Stimulated activated CD8-positive, alpha-beta memory T cell treated with anti-CD3 and anti-CD28 coated beads, Interleukin-7, amount 100 ng/mL, for 24 hours (primary cell): ENCODE measurements around the gene HJV.

Source experiments
- DNase-seq: peaks from one replicate; pipeline ENCODE4 v3.0.0-alpha.2; 2020; ENCODE audit warnings: low read depth

Gene HJV

DNA sequence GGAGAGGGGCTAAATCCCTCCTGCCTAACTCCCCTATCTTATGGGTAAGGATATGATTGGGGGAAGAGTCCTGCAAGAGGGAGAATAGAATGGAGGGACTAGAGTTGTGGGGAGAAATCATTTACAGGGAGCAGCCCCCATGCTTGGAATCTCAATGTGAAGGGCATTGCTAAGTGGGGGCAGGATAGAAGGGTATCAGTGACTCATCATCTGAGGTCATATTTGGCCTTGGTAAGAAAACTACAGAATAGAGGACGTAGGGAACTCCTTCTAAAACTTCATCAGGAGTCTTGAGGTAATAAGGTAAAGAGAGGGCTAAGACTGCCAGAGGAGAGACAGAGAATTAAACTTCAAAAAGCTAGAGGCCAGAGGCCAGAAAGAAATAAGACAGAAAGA, 487 bp downstream of the HJV start:
- no peak for DNase-seq

DNA sequence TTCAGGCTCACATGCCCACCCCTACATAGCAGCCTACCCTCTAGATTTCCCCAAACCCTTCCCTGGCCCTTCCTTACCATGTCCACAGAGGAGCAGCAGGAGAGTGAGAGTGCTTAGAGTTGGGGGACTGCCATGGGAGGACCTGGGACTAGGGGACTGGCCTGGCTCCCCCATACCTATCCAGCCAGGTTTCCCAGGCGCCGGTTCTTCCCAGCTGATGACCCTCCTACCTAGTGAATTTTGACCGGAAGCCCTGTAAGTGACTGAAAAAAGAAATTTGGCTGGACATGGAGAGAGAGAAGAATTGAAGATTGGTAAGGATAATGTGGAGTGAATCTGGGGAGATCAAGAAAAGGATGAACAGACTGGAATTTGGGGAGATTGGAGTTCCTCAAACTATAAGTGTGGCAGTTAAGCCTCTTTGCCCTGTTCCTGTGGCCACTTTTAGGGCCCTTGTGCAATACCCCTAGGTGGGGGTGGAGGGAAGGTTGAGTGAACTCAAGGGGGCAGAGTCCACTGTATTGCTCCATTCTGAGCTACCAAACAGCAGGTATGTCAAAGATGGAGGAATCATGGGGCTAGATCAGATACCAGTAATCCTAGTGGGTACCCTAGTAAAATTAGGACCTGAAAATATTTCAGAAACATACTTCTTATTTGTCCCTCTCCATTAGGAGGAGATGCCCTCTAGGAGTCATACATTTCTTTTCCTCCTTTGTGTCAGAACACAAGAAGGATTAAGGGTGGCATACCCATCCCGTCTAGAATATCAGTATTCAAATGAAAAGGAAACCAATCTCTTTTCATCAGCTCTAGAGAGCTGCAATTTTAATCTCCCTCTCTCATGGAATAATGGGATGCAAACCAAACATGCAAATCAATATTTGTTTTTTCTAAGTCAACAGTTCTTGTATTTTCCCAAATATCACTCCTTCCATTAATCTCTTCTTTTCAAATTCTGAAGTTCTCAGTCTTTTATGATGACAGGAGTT, 1.2 kb downstream of the HJV start:
- DNase-seq = no peak

DNA sequence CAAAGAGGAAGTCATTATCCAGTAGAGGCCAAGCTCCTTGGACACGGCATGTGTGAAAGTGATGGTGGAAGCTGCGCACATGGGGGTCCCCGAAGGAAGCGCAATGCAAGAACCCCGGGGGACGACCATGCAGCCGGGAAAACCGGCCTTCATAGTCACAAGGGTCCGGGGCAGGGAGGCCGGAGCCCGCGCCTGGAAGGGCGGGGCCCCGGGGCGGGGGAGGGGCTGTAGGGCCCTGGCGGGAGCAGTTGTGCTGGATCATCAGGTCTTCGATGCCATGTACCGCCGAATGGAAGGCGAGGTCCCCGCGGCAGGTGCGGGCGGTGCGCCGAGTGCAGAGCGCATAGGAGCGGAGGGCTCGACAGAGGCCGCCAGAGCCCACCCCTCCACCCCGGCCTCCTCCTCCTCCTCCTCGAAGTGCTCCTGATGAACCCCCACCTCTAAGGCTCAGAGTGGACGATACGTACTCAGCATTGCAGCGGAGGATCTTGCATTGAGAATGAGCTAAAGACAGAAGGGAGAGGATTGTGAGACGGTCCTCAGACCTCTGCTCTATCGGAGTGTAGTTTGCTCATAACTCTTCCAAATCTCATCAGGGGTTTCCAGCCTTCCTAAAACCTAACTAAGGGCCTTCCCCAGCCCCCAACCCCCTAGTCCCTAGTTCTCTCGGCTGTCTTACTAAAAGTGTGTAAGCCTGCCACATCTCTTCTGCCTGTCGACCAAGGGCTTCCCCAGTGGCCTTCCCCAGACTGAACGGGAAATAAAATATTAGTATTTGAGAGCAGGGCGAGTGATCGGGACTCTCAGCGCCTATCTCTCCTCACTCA, 2.1 kb downstream of the HJV start:
- no peak for DNase-seq

DNA sequence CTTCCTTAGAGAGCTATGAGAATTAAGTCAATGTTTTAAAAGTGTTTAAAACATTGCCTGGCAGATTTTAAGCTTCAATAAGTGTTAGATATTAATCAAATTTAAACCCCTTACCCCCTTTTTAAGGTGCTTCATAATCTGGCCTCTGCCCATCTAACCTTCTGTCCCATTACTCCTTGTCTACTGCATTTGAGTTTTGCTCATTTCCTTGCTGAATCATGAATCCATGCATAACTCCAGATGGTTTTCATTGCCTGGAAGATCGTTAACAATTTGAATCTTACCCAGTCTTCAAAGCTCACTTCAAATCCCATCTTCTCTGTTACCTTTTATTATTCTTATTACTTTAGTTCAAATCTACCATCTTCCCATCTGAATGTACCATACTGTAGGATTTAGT, 4.6 kb downstream of the HJV start:
- no peak for DNase-seq

DNA sequence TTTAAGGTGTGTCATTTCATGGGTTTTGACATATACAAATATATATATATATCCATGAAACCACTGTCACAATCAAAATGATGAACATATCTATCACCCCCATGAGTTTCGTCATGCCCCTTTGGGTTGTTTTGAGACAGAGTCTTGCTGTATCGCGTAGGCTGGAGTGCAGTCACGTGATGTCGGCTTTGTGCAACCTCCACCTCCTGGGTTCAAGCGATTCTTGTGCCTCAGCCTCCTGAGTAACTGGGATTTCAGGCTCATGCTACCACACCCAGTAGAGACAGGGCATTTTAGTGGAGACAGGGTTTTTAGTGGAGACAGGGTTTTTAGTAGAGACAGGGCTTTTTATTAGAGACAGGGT, 8.0 kb downstream of the HJV start:
- no peak for DNase-seq

DNA sequence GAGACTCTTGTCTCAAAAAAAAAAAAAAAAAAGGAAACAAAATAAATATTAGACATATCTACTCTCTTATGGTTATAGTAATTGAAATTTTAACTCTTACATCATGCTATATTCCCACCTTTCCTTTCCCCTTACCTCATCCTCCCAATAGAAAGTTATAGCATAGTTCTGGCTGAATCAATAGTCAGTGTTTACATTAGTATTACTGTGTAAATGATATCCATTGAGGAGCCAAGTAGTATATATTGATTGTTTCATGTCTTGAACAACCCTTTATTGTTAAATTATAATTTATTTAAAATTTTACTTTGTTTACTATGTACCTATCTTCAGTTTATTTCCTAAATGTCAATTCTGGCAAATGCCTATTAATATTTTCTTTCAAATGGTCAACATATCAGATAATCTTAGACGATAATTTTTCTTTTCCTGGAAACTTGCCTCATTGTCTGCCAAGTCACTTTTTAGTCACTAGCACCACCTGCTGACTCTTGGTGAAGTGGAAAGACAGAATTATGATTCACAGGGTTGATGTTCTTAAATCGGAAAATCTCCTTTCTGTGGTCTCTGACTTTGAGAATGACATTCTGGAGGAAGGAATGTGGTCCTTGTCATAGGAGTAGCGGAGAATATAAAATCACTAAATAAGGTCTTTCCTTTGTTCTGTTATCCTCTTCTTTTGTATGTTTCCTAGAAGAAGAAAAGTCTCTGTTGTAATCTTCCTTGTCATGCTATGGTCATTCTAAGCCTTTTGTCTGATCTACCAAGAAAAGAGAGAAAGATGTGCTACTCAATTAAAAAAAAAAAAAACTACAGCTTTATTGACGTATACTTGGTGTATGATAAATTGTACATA, 8.6 kb downstream of the HJV start:
- no peak for DNase-seq

DNA sequence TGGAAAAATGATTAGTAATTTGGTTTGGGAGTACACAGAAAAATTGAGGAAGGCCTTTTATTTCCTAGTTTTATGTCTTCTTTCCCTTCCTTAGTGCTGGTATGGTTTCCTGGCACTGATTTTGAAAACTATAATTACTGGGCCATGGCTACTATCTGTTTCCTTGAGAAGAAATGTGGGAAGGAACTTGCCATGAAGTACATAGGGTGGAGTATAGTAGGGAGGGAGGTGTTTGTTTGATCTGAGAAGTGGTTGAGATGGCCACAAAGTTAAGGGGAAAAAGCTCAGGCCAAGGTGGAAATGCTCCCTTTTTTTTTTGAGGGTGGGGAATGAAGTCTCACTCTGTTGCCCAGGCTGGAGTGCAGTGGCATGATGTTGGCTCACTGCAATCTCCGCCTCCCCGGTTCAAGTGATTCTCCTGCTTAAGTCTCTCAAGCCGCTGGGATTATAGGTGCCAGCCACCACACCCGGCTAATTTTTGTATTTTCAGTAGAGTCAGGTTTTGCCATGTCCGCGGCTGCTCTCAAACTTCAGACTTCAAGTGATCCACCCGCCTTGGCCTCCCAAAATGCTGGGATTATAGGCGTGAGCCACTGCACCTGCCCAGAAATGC, 11.3 kb downstream of the HJV start:
- DNase-seq = no peak

DNA sequence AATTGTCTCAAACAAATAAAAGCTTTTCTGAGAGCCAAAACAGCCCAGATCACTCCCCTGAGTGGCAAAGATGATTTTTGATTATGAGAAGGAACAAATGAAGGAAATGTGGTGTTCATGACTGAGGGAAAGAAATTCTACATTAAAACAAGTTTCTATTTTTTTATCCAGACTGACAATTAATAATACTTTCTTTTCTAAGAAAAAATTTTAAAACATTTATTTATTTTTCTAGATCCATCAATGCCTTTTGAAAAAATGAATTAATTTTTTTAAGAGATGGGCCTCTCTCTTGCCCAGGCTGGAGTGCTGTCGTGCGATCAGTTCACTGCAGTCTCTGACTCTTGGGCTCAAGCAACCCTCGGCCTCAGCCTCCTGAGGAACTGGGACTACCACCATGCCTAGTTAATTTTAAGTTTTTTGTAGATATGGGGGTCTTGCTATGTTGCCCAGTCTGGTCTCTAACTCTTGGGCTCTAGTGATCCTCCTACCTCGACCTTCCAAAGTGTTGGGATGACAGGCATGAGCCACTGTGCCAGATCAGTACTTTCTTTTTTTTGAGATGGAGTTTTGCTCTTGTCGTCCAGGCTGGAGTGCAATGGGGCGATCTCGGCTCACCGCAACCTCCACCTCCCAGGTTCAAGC, 13.9 kb downstream of the HJV start:
- DNase-seq = no peak

DNA sequence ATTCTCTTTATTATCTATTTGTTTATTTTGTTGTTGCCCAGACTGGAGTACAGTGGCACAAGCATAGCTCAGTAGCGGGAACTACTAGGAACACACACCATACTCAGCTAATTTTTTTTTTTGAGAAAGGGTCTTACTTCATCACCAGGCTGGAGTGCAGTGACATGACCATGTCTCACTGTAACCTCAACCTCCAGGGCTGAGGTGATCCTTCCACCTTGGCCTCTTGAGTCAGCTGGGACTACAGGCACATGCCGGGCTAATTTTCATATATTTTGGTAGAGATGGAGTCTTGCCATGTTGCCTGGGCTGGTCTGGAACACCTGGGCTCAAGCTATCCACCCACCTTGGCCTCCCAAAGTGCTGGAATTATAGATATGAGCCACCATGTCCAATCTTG, 19.8 kb downstream of the HJV start:
- no peak for DNase-seq

DNA sequence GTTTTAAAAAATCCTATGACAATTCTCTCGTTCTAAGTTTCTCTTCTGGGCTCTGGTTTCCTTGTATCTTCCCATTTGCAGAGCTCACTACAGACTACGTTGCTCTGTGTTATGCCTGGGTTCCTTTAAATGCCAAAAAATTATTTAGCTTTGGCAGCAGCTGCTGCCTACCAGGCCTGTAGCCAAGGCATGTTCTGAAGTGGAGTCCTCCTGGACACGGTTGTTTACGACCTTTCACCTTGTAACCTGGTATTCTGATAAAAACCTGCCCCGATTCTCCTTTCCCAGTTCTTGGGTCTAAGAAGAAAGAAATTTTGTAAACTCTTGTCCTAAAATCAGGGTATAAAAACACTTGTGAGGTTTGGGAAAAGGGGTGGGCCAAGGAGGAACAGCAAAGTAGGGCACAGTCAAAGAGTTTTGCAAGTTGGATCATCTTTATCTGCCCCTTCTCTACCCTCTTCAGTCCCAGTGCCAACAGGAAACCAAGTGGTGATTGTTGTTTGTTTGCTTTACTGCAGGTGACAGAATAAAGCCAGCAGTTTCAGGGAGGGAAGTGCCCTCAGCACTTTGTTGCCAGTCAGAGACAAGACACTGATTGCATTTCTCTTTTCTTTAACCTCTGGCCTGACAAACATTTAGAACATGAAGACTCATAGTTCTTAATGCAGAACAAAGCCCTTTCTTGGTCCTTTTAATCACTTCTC, 22.1 kb downstream of the HJV start:
- DNase-seq = no peak

DNA sequence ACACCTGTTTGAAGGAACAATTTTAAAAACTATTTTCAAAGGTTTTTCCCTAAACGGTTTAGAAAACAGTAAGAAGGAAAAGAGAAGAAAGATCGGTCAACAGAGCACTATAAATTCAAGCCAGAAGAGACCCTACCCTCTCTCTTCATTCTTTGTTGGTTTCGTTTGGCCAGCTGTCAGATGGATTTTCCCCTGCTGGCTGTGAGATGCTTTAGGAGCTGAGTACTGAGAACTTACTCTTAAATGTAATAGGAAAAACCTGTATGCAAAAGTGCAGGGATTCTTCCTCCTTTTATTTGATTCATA, 23.9 kb downstream of the HJV start:
- DNase-seq = no peak

DNA sequence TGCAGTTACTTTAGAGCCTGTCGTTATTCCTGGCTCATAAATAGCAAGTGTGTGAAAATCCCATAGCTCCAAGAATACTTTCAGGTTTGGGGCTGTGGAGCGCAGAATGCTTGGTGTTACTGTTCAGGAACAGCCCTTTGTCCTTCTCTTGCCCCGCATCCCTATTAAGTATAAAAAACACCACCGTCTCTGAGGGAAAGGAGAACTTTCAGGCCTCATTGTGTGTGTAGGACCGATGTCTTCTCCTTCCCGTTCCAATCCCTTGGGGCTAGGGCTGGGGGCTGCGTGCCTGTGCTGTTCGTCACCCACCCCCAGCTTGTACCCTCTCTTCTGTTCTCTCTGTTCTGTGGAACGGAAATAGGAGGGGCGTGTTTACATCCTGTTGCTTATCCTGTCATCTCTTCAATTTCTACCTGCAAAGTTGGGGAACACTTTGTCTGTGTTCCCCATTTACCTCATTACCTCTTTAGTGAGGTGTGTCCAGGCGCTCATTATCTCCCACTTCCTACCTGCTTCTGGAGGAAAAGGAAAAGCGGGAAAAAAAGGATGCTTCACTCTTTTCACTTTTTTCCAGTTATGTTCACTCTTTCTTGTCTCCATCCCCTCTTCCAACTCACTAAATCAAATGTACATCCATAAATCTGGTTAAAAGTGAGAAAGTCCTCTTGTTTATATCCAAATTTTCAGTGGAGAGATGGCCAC, 24.4 kb downstream of the HJV start:
- DNase-seq = no peak

DNA sequence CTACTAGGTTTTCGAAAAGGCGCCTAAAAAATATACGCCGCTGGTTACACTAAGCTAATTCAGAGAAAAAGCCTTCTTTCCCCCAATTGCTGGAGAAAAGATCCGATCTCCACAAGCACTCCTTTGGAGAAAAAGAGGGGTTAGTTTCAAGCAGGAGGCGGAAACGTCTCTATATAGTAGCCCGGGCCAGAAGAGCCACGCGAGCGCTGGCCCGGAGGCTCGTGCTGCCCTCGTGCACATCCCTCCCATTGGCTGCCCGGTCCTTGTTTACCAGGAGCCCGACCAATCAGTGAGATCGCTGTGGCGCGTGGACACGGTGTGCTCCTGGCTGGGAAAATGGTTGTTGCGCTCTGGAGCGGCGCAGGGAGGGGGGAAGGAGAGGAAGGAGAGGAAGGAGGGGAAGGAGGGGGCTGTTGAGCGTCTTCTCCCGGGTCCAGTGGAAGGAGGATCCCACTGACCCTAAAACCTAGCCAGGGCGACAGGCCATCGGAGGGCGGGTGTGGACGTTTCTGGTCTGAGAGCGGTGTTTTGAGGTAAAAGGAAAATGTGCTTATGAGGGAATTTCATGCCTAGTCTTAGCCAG, 25.0 kb downstream of the HJV start, which contains the start of gene TXNIP:
Gene TXNIP, minus strand, starts transcription at position 147 of the 583 bp plus-strand sequence. CDS start 313 bp downstream, outside the sequence.
- DNase-seq = peak; percentile 96

DNA sequence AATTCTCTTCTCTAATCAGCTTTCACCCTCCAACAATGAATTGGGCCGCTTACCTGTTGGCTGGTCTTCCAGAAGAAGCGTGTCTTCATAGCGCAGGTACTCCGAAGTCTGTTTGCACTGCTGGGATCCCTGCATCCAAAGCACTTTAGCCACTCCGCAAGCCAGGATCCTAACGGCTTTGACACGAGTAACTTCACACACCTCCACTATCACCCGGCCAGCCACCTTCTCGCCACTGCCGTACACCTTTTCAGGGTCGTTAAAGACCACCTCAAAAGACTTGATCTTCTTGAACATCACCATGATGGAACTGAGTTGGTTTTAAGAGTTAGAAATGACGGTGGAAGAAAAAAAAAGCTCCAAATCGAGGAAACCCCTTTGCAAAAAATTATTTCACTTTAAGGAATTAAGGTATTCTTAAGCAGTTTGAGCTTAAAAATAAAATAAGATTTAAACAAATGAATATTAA, 25.5 kb downstream of the HJV start:
- no peak for DNase-seq

DNA sequence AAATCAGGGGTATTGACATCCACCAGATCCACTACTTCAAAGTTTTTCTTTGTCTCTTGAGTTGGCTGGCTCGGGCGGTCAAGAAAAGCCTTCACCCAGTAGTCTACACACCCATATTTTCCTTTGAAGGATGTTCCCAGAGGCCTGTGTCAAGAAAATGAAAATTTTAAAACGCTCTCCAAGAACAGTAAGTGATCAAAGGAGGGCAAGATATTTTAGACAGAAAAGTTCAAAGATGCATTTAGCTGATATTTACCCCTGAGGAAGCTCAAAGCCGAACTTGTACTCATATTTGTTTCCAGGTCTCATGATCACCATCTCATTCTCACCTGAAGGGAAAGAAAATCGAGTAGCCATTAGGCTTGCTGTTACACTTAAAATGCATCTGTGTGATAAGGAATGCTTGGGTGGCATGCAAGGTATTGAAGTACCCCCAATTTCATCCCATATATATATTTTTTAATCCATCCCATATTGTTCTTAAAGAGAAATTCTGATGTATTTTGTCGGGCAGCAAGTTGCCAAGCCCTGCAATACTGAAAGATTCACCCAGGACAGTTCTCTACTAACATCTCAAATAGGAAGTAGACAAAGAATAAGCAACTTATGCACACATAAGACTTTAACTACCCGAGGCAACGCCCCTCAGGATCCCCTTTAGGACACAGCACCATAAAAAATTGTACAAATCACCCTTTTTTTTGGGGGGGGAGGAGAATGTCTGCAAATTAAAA, 26.2 kb downstream of the HJV start:
- DNase-seq = no peak

DNA sequence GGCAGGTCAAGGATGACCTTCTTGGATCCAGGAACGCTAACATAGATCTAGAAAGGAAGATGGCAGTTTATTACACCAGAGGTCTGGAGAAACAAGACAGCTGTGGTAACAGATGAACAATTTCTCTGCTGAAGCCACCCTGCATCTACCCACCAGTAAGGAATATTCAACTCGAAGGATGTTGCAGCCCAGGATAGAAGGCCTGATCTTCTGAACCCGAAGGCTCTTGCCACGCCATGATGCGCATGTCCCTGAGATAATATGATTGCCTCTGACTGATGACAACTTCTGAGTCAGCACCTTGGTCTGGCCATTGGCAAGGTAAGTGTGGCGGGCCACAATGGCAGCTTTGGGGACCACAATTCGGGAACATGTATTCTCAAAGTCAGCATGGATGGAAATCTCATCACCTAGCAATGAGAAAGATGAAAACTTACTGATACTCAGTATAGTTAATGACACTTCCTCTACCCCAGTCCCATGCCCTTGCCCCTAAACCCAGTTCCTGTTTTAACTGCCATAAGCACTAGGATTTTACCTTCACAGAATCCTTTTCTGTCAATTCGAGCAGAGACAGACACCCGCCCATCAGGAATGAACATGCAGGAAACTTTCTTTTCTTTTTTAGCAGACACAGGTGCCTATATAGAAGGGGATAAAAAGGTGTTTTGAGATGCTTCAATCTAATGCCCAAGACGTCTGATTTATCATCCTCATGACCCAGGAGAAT, 27.0 kb downstream of the HJV start:
- no peak for DNase-seq

DNA sequence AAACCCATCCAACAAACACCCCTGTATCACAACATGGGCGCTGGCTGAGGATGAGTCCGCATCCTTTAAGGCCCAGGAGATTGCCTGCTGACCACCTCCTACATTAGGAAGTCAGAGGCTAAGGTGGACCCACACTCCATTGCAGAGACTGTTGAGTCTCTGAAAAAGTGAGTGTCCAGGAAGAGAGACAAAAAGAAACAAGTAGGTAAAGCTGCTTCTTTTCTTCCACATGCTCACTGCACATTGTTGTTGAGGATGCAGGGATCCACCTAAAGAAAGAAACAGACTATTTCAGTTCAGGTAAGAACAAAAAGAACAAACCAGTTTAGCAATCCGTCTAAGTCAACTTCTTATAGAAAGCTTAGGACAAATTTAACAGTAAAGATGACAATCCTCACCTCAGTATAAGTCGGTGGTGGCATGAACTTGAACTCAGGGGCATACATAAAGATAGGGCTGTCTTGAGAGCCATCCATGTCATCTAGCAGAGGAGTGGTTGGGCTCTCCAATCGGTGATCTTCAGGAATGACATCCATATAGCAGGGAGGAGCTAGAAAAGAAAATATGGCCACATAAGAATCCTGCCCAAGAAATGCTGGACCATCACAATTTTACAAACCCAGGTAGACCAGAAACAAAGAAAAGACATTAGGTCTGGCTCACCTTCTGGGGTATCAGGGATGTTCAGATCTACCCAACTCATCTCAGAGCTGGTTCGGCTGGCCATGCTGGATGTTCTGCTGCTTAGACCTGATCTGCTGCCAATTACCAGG, 27.7 kb downstream of the HJV start:
- DNase-seq = no peak
